NCI-H82 (cell line): ENCODE data around the gene ARL16.
A peak's percentile ranks its signal among the peaks of the same experiment; 100 is the strongest.

Source experiments
- DNase-seq: peaks from one replicate; lab custom pipeline; 2025; lab: John Stamatoyannopoulos, UW

The ARL16 gene

DNA sequence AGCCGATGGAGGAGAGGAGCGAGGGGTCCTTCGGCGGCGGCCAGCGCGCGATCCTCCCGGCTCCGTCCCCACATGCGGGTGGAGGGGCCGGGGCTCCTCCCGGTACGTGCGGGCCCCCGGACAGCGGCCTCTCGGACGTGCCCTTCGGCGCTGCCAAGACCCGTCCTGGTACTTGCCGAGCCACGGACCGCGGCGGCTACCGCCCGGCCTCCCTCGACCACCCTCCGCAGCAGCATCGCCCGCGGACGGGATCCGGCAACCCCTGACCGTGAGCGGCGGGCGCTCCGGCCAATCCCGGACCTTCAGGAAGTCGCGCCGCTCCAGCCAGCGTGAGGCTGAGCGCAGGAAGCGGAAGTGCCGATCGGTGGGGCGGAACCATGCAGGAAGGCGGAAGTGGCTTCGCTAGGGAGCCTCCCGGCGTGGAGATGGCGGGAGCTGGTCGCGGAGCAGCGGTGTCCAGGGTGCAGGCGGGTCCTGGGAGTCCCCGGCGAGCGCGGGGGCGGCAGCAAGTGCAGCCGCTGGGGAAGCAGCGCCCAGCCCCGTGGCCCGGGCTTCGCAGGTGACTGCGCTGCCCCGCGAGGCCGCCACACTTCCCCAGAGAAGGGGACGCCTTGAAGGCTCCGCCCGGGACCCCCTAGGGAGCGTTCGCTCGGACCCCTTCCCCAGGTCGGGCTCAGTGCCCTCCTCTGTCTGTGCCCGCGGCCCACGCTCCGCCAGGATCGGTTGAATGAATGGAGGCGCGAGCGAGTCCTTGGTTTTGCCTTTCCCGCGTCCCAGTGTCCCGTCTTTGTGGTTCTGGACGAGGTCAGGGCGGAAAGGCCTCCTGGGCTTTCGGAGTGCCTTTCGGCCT is 17.0 kb downstream of the ARL16 start, which contains the start of the genes CCDC137 and OXLD1:
TSS of gene CCDC137 (plus strand) at position 396 of the 850 bp plus-strand sequence. CDS start at position 426, 30 bp downstream.
TSS of gene OXLD1 (minus strand) at position 264 of the 850 bp plus-strand sequence. CDS start at position 236, 28 bp downstream.
- DNase-seq, result peak; percentile 98

DNA sequence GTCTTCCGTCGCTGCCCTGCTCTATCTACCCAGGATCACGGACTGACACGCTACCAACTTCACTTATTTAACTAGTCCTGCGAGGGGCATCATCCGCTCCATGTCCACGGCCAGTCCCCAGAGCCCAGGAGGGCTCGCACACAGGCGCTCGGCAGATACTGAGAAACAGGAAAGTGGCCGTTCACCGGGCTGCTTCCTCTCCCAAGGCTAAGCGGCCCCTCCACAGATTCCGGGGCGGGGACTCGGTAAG is 17.6 kb downstream of the ARL16 start:
- peak; percentile 63 for DNase-seq

DNA sequence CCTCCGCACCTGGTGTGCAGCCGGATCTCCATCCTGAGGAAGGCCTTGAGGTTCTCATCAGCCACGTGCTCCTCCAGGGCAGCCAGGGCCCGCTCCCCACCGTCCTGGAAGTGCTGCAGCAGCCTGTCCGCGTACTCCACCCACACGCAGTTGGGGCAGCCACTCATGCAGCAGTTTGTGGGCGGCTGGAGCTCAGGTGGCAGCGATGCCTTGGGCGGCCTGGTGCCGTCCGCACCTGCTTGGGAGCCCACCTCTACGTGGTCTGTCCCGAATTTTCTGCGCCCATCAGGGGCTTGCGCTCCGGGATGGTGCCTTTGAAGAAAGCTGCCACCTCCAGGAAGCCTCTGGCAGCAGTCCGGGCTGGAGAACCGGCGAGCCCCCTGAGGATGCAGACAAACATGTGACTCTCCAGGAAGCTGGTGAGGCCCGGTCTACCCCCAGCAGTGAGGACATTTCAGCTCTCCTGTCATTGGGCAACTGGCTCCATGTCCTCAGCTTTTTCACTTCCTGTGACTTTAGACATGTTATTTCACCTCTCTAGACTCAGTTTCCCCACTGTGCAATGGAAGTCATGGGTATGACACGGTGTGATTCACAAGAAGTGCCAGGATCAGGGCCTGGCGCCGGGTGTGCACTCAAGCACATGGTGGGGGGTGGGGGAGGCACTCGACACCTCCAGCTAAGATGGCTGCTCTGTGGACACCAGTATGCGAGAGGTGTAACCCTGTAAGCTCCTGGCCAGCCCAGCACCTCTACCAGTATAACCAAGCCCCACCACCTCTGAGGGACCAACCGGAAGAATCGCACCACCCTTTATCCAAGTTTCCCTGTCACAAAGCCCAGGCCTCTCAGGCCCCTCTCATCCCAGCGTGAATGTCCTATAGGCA is 18.1 kb downstream of the ARL16 start:
- DNase-seq, result peak; percentile 61

DNA sequence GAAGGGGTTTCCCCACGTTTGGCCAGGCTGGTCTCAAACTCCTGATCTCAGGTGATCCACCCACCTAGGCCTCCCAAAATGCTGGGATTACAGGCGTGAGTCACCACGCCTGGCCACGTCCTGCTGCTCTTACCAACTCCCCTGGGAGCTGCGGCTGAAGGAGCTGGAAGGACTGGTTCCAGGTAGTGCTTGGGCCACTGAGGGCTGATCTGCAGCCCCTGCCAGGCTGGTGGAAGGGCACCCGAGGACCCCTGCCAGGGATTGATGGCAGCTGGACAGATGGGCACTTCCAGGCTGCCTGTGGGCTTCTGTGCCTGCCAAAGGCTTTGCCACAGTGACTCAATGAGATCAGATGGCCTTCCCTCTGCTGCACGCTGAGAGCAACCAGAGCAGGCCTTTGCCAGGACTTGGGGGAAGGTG is 19.5 kb downstream of the ARL16 start:
- no peak for DNase-seq

DNA sequence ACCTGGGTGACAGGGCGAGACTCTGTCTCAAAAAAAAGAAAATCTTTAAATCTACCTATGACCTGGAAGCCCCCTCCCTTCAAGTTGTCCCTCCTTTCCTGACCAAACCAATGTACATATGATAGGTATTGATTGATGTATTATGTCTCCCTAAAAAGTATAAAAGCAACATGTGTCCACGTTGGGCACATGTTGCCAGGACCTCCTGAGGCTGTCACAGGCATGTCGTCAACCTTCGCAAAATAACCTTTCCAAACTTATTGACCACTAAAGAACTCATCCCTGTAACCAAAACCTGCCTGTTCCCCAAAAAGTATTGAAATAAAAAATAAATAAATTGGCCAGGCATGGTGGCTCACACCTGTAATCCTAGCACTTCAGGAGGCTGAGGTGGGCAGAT is 21.6 kb downstream of the ARL16 start:
- DNase-seq, result no peak

DNA sequence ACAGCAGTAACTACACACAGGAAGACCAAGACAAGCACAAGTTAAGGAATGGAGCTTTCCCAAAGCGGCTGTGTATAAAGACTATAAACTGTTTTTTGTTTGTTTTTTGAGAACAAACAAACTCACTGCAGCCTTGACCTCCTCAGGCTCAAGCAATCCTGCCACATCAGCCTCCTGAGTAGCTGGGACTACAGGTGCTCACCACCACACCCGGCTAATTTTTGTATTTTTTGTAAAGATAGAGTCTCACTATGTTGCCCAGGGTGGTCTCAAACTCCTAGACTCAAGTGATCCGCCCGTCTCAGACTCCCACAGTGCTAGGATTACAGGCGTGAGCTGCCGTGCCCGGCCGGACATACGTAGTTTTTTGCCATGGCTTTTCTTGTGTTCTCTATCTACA is 23.2 kb downstream of the ARL16 start:
- no peak for DNase-seq

DNA sequence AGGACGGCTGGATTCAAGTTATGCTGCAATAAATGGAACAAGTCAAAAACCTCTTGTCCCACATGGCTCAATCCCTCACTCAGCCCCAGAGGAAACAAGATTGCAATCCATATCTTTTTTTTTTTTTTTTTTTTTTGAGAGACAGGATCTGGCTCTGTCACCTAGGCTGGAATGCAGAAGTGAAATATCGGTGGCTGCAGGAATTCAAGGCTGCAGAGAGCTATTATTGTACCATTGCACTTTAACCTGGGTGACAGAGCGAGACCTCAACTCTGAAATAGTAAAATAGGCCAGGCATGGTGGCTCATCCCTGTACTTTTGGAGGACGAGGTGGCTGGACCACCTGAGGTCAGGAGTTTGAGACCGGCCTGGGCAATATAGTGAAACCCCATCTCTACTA is 24.6 kb downstream of the ARL16 start:
- no peak for DNase-seq

DNA sequence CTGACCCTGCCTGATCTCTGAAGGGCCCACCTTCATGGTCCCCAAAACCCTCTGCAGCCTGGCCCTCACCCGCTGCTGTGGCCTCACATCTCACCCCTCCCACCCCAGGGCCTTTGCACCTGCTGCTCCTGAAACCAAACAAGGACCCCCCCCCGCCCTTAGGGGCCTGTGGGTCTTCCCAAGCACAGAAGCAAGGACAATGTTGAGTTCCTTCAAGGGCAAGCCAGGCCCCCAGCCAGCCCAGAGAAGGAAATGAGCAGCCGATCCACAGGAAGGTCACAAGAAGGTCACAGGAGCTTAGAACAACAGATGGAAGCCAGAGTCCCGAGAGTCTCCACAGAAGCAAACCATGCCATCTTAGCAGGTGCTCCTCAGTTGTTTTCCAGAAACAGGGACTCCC is 26.8 kb downstream of the ARL16 start:
- peak; percentile 88 for DNase-seq

DNA sequence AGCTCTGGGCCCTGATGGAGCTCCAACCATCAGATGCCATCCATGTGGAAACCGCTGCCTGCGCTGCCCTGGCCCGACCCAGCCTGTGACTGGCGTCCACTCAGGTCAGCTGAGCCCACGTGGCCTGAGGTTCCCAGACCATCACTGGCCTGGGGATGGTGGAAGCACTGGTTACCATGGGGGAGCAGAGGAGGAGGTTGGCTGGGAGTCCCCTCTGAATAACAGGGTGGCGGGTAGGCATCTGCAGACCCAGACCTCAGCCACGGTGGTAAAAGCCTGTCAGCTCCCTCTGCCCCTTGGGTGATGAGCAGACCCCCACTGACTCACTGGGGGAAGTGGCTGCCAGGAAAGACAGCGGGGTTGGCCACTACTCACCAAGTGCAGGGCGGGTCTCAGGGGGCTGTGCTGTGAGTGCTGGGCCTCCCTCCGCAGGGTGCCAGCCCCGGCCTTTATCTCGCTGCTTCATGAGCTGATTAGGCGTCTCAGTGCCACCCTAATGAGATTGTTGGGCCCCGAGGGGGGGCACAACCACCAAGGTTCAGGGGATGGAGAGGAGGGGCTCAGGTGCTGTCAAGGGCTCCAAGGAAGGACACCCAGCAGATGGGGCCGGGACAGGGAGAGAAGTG is 27.4 kb downstream of the ARL16 start, which contains the start of gene PDE6G:
TSS of gene PDE6G (minus strand) at position 425 of the 626 bp plus-strand sequence. CDS start 3,237 bp downstream, outside the sequence.
- peak; percentile 99 for DNase-seq

DNA sequence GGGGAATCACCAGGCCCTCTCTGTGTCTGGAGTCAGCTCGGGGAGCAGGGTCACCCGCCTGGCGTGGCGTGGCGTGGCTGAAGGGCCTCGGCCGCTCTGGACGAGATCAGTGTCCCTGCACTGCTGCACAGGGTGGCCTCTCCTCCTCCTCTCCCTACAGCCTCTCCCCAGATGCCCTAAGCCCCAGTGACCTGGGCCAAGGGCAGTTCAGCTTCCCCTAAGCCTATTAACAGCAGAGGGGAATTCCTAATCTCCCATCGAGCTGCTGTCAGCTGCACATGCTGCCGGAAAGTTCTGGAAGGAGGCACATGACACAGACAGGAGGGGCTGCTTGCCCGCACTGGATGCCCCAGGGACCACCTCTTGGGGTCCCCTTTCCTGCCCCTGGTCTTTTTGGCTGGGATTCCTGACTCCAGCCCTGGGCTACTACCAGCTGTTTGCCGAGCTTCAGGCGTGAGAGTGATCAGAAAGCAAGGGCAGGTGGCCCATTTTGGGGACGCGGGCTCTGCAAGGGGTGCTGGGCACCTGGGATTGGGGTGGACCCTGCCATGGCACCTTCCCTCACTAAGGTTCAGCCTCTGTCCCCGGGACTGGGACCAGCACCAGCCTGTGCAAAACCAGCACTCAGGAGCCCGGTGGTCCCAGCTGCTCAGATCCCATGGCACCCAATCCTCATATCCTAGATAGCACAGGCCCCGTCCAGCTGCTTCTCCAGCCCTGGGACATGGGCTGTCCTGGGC is 28.0 kb downstream of the ARL16 start:
- peak; percentile 97 for DNase-seq

DNA sequence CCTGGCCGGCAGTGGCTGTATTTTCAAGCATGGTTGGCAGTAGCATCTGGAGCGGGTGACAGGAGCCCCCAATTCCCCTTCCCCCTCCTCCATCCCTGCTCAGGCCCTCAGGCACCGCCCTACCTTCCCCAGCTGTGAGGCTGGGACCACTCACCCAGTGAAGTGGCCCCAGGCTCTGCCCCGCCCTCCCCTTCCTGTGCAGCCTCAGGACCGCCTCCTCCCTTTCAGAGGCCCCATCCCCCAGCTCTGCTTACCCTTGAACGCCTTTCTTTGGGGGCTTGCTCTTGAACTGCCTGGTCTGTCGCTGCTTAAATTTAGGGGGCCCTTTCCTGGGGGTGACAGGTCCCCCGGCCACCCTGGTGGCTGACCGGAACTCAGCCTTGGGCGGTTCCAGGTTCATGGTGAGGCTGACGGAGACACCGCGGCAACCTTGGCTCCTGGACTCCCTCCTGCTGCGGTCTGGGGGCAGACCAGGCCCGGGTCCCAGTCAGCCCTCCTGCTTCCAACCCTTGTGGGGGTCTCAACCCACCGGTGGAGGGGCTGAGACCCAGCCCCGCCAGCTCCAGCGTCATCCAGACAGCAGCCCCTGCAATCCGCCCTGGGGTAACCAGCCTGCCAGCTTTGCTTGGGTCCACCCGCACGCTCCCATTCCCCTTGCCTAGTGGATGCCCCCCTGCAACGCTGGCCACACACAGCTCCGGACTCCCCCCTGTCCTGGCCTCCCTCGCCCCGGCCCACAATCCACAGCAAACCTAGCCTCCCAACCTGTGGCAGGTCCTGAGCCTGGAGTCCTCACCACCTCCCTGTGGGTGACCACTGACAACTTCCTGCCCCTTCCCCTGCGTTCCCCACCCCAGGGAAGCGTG is 30.5 kb downstream of the ARL16 start:
- peak; percentile 76 for DNase-seq

DNA sequence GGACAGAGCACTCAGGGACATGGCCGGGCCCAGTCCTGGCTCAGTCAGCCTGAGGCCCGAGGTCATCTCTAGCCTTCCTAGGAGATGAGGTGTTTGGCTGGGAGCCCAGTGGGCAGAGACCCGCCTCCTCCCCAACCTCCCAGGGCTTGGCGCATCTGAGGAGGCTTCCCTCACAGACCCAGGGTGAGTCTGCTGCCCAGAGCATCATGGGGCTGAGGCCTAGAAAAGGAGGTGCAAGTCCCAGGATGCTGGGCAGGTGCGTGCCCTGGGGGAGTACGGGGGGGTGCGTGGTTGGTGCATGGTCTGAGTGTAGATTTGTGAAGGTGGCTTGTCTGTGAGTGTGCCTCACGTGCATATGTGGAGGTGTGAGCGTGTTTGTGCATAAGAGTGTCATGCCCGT is 31.9 kb downstream of the ARL16 start:
- no peak for DNase-seq

DNA sequence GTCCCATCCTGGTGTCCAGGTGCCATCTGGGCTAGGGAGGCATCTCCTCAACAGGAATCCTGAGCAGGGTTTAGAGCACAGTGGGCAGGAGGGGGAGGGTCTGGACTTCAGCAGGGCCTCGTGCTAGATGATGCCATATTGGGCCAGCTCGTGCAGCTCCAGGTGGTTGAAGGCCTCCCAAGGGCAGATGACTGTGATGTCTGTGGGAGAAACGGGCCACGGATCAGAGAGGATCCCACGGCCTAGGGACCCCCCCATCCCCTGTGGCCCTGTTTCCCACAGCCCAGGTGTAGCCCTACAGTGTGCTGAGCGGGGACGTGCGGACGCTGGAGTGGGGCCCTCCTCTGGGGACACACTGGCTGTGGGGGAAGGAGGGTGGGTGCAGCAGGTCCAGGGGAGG is 32.6 kb downstream of the ARL16 start:
- DNase-seq, result no peak

DNA sequence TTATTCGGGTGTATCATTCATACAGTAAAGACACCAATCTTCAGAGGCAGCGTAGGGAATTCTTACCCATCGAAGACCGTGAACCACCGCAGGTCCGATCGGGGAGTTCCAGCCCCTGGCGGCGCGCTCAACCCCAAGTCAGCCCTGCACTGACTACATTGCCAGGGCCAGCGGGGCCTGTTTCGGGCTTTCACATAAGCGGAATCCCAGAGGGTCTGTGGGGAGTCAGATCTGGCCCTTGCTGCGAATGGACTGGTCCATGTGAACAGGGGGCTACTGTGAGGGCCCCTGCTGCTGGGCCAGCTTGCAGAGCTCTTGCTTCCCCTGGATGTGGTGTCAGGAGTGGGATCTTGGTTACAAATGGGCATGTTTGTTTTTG is 34.9 kb downstream of the ARL16 start:
- DNase-seq, result no peak

DNA sequence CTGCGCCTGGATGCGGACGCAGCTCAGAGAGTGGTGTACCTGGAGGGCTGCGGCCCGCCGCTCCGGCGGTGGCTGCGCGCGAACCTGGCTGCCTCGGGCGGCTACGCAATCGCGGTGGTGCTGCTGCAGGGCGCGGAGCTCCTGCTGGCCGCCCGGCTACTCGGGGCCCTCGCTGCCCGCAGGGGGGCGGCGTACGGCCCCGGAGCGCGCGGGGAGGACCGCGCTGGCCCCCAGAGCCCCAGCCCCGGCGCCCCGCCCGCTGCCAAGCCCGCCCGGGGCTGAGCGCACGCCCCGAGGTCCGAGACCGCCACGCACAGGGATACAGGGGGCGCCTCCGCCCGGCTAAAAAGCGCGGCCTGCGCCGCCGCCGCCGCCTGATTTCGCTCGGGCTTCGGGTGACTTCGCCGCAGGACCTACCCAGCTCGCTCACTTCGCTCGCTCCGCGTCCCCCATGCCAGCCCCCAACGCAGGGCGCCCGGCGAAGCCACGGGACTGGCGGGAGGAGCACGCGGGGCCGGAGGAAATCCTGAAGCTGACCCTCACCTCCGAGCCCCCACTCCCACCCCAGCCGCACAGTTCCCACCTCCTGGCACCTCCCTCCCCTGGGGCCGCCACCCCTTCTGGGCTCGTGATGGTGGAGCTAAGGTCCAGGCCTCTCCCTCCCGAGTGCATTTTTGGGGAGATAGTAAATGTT is 35.4 kb downstream of the ARL16 start:
- DNase-seq, result no peak

DNA sequence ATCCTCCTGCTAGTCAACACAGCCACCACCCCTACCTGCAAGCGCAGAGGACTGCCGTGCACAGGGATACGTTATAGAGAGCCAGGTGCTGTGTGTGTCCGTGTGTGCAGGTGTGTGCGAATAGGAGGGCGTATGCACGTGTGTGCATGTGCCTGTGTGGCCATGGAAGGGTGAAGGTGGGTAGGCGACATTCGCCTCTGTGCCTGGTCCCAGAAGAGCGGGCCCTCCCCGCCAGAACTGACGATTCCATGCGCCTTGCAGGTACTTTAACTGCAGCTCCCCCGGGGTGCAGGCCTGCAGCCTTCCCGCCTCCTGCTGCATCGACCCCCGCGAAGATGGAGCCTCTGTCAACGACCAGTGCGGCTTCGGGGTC is 36.0 kb downstream of the ARL16 start:
- no peak for DNase-seq

DNA sequence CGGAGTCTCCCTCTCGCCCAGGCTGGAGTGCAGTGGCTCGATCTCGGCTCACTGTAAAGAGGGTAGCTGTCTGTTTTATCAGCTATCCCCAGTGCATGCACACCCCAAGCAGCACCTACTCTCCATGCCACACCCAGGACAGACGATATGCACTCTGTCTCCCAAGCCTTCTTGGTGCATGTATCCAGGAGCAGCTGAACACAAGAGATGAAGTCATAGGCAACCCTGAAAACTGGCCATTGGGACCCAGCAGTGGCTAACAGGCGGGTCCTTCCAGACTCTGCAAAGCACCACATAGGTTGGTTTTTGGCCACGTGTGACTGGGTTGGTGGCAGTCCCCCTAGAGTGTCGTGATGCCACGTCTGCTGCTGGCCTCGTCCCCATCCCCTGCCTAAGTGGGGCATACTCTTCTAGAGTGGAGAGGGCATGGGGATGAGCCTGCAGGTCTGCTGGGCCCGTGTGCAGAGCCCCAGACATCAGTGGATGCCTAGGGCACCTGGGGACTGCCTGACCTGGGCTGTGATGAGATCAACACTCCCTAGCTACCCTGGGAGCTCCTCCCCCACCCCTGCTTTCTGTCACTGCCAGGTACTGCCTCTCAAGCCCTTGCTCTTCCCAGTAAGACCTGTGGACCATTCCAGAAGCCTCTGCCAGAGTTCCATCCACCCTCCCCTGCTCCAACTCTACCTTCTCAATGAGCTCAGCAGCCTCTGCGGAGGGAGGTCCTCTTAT is 36.6 kb downstream of the ARL16 start:
- no peak for DNase-seq

DNA sequence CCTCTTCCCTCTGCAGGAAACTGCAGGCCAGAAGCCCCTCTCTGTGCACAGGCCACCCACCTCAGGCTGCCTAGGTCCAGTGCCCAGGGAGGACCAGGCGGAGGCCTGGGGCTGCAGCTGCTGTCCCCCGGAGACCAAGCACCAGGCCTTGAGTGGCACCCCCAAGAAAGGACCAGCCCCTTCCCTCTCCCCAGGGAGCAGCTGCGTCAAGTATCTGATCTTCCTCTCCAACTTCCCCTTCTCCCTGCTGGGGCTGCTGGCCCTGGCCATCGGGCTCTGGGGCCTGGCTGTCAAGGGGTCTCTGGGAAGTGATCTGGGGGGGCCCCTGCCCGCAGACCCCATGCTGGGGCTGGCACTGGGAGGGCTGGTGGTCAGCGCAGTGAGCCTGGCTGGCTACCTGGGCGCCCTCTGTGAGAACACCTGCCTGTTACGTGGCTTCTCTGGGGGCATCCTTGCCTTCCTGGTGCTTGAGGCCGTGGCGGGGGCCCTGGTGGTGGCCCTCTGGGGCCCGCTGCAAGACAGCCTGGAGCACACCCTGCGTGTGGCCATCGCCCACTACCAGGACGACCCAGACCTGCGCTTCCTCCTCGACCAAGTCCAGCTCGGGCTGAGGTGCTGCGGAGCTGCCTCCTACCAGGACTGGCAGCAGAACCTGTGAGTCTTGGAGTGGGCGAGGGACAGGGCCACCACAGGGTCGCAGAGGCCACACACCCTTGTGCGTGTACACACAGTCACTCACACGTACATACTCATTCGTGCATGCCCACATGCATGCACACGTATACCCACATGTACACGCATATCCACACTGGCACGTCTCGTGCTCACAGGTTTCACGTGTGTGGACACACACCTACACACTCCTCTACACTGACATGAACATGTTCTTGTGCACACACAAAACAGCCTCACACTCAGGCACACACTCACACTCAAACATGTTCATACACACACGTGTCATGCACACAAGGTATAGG is 38.3 kb downstream of the ARL16 start:
- no peak for DNase-seq
